Purkinje cell (primary cell): ENCODE data around the gene TTYH1. TPM values are rescaled to one million over a fixed set of nuclear protein-coding genes. Genes with fewer than 3 reads are reported as not detected.

Experiments
- polyA plus RNA-seq: library from polyadenylated mRNA; unstranded; fragments of >200 nt; fragmentation: Nextera tagmentation; gene quantifications from 2 replicates; pipeline ENCODE4 v1.2.1, GENCODE V29; 2014

Gene TTYH1
- 38.1 and 45.6 TPM in 2 replicates for polyA plus RNA-seq

GRCh38 chr19:54415208-54415900 lies at the start of gene TTYH1:
Gene TTYH1 (plus strand): TSS chr19:54415464. CDS start chr19:54415553, 89 bp downstream.

GRCh38 chr19:54448774-54449700 lies 33.8 kb downstream of the TTYH1 start, which contains the start of gene LENG8:
Gene LENG8 (plus strand): TSS chr19:54449199. CDS start chr19:54451345, 2,146 bp downstream.

GRCh38 chr19:54463531-54464043 lies 48.3 kb downstream of the TTYH1 start, which contains the start of gene LENG9:
Gene LENG9 (minus strand): TSS chr19:54463778. CDS start chr19:54463526, 252 bp downstream.

GRCh38 chr19:54473071-54473891 lies 58.0 kb downstream of the TTYH1 start, which contains the start of gene CDC42EP5:
Gene CDC42EP5 (minus strand): TSS chr19:54473296. CDS start chr19:54465547, 7,749 bp downstream.

Other genes with a start within 250 kb of the TTYH1 start
- gene TMC4, start 242.3 kb upstream of the TTYH1 start, polyA plus RNA-seq, result not detected in 2 replicates
- gene MBOAT7, start 225.9 kb upstream of the TTYH1 start, polyA plus RNA-seq, result 10.0 and 11.7 TPM in 2 replicates
- 4.8 and 7.6 TPM in 2 replicates for gene TSEN34, start 224.2 kb upstream of the TTYH1 start, polyA plus RNA-seq
- gene RPS9, start 214.6 kb upstream of the TTYH1 start, polyA plus RNA-seq, result 68.6 and 83.4 TPM in 2 replicates
- gene LILRB3, start 192.5 kb upstream of the TTYH1 start, polyA plus RNA-seq, result 0.11 TPM in 1 of 2 replicates, not detected in the other
- gene LILRA6, start 172.7 kb upstream of the TTYH1 start, polyA plus RNA-seq, result not detected in 2 replicates
- gene LILRB5, start 158.2 kb upstream of the TTYH1 start, polyA plus RNA-seq, result 0.13 and 0.15 TPM in 2 replicates
- not detected in 2 replicates for gene LILRB2, start 134.4 kb upstream of the TTYH1 start, polyA plus RNA-seq
- gene LILRA5, start 102.3 kb upstream of the TTYH1 start, polyA plus RNA-seq, result not detected in 2 replicates
- gene LILRA4, start 76.3 kb upstream of the TTYH1 start, polyA plus RNA-seq, result not detected in 2 replicates
- gene LAIR1, start 50.5 kb upstream of the TTYH1 start, polyA plus RNA-seq, result not detected in 2 replicates
- gene LENG8, start 33.7 kb downstream of the TTYH1 start, polyA plus RNA-seq, result 3.1 and 4.7 TPM in 2 replicates
- gene LENG9, start 48.3 kb downstream of the TTYH1 start, polyA plus RNA-seq, result 1.9 TPM in 2 replicates
- not detected in 2 replicates for gene CDC42EP5, start 57.8 kb downstream of the TTYH1 start, polyA plus RNA-seq
- gene LAIR2, start 87.4 kb downstream of the TTYH1 start, polyA plus RNA-seq, result not detected in 2 replicates
- gene LILRA2, start 158.3 kb downstream of the TTYH1 start, polyA plus RNA-seq, result not detected in 2 replicates
- gene LILRA1, start 178.2 kb downstream of the TTYH1 start, polyA plus RNA-seq, result not detected in 2 replicates
- not detected in 2 replicates for gene LILRB1, start 215.0 kb downstream of the TTYH1 start, polyA plus RNA-seq
- not detected in 2 replicates for gene LILRB4, start 247.5 kb downstream of the TTYH1 start, polyA plus RNA-seq